Fibroblast of skin of right quadriceps (primary cell): ENCODE measurements around the gene GPR42.

Experiments used
- DNase-seq: peaks from one replicate; pipeline ENCODE4 v3.0.0-alpha.2; 2013

GPR42 gene

GRCh38 chr19:35370722-35371121, at the start of gene GPR42:
Gene GPR42 (plus strand): TSS chr19:35371068. CDS start chr19:35371360, 292 bp downstream.
- DNase-seq = no peak

- DNase-seq = no peak
Measured at GRCh38 chr19:35321291-35321690, 49.6 kb upstream of the GPR42 start.

- no peak for DNase-seq
Measured at GRCh38 chr19:35322014-35322413, 48.9 kb upstream of the GPR42 start.

GRCh38 chr19:35327642-35328041, 43.2 kb upstream of the GPR42 start:
- DNase-seq = no peak

- DNase-seq = no peak
Measured at GRCh38 chr19:35328851-35329285, 42.0 kb upstream of the GPR42 start, which contains the start of gene CD22. Gene CD22 (plus strand): TSS chr19:35329187. CDS start chr19:35332041, 2,854 bp downstream.

- DNase-seq = no peak
Measured at GRCh38 chr19:35329323-35329722, 41.5 kb upstream of the GPR42 start.

GRCh38 chr19:35330475-35330874, 40.4 kb upstream of the GPR42 start:
- DNase-seq = no peak

GRCh38 chr19:35331551-35332214, 39.2 kb upstream of the GPR42 start:
- no peak for DNase-seq

GRCh38 chr19:35332817-35333216, 38.1 kb upstream of the GPR42 start:
- no peak for DNase-seq

GRCh38 chr19:35334144-35334753, 36.6 kb upstream of the GPR42 start:
- no peak for DNase-seq

- DNase-seq = no peak
Measured at GRCh38 chr19:35336166-35336955, 34.5 kb upstream of the GPR42 start.

- no peak for DNase-seq
Measured at GRCh38 chr19:35337097-35337983, 33.5 kb upstream of the GPR42 start.

GRCh38 chr19:35337984-35338296, 32.9 kb upstream of the GPR42 start:
- DNase-seq = no peak

GRCh38 chr19:35340431-35340830, 30.4 kb upstream of the GPR42 start:
- no peak for DNase-seq

- no peak for DNase-seq
Measured at GRCh38 chr19:35341006-35341405, 29.9 kb upstream of the GPR42 start.

GRCh38 chr19:35341565-35342225, 29.2 kb upstream of the GPR42 start:
- DNase-seq = no peak

- DNase-seq = no peak
Measured at GRCh38 chr19:35342430-35342829, 28.4 kb upstream of the GPR42 start.

GRCh38 chr19:35344511-35345031, 26.3 kb upstream of the GPR42 start:
- DNase-seq = no peak

- no peak for DNase-seq
Measured at GRCh38 chr19:35345671-35346111, 25.2 kb upstream of the GPR42 start.

GRCh38 chr19:35346193-35347052, 24.4 kb upstream of the GPR42 start:
- no peak for DNase-seq
